Esophagus squamous epithelium (tissue), 5 donors: Measurements from ENCODE around the gene CIZ1. TPM values are rescaled to one million over a fixed set of nuclear protein-coding genes. Genes with fewer than 3 reads are reported as not detected.

Experiments
- DNase-seq: peaks from one replicate; lab custom pipeline; 2025; lab: John Stamatoyannopoulos, UW
- H3K27ac ChIP-seq, 4 donors: fragments of 200-600 bp; sonication (generic); one replicate each; pipeline ENCODE4 v1.5.1; 2016 to 2019; ENCODE audit warnings: mild to moderate bottlenecking in 1 of 4
- H3K27me3 ChIP-seq, 4 donors: fragments of 200-600 bp; sonication (generic); 1 replicate in 3 of 4; 2 replicates in 1 of 4; pipeline versions ENCODE4 v1.5.1 to v1.6.0; 2017 to 2021; ENCODE audit warnings: antibody characterized with exemption in 1 of 4
- H3K36me3 ChIP-seq, 3 donors: fragments of 200-600 bp; sonication (generic); one replicate each; pipeline ENCODE4 v1.5.1; 2016 to 2019
- H3K4me1 ChIP-seq, 3 donors: fragments of 200-600 bp; sonication (generic); one replicate each; pipeline ENCODE4 v1.5.1; 2017 to 2019
- H3K4me3 ChIP-seq, 4 donors: fragments of 200-600 bp; sonication (generic); 1 replicate in 3 of 4; 2 replicates in 1 of 4; pipeline ENCODE4 v1.5.1; 2016 to 2019; ENCODE audit warnings: mild to moderate bottlenecking in 2 of 4, moderate library complexity in 1 of 4
- H3K9me3 ChIP-seq, 3 donors: fragments of 200-600 bp; sonication (generic); one replicate each; pipeline ENCODE4 v1.5.1; 2016 to 2019
- CTCF ChIP-seq, 6 experiments: fragments of 450-650 bp in 4 of 6; fragments of 200-600 bp in 2 of 6; sonication (generic) in 2 of 6; IDR thresholded peaks; one replicate each; pipeline ENCODE4 v1.5.1; 2016 to 2019; ENCODE audit warnings: antibody characterized with exemption in 6 of 6, mild to moderate bottlenecking in 4 of 6, moderate library complexity in 4 of 6
- POLR2A ChIP-seq, 4 donors: fragments of 450-650 bp; IDR thresholded peaks; one replicate each; pipeline ENCODE4 v1.6.1; 2017; ENCODE audit warnings: antibody characterized with exemption in 4 of 4, mild to moderate bottlenecking in 4 of 4, moderate library complexity in 3 of 4
- WGBS, 2 donors: methylation state at CpG; one replicate each; pipeline ENCODE4 v1.1.5; 2018; 5-methylcytosine and 5-hydroxymethylcytosine counted together
- intact Hi-C: fragments of 100-400 bp; cut with DNase I; formaldehyde crosslinking; loops from one replicate; pipeline ENCODE4 v1.15.0; 2022
- total RNA-seq, 4 donors: library from RNA; depleted of rRNA; stranded (reverse); fragments of >200 nt; gene quantifications; one replicate each; pipeline ENCODE4 v1.1.0, GENCODE V29; 2016
- donor health status: DM: yes; HTN: yes; CAD: no.

The CIZ1 gene
- total RNA-seq, 4 donors from 2014 or later: 31.0 to 74.6 (median 43.7) TPM

GRCh38 chr9:128222880-128223670 is 31.7 kb upstream of the CIZ1 start:
- no peaks in the 10 kb centered on the region for H3K27me3 ChIP-seq
- WGBS, 2 donors: 70 to 81% methylated on average over 5 of the region's 13 CpGs

GRCh38 chr9:128222026-128222425 is 30.7 kb upstream of the CIZ1 start:
- intact Hi-C loops: no loop called here
- 81 to 89% methylated on average over 1 to 4 of the region's 10 CpGs for WGBS, 2 donors
- H3K4me3 ChIP-seq: no peak overlapping the region
- no peak for DNase-seq
- TF ChIP-seq CTCF (IDR thresholded peaks at IDR 0.05) (no peak), POLR2A (IDR thresholded peaks at IDR 0.05) (no peak)
- H3K9me3 ChIP-seq: no peaks in the 10 kb centered on the region
- no peaks in the 10 kb centered on the region for H3K27me3 ChIP-seq
- H3K36me3 ChIP-seq: peaks cover 0 to 6% (median 0%) of the 10 kb centered on the region in 3 donors
- no peak overlapping the region for H3K27ac ChIP-seq
- peaks cover 9 to 23% (median 10%) of the 10 kb centered on the region in 3 donors for H3K4me1 ChIP-seq

More at GRCh38 chr9:128222880-128223670, 31.7 kb upstream of the CIZ1 start:
- no peak overlapping the region for H3K27ac ChIP-seq
- peaks cover 0 to 6% (median 0%) of the 10 kb centered on the region in 3 donors for H3K36me3 ChIP-seq
- intact Hi-C loops: no loop called here
- no peak for DNase-seq
- no peak for TF ChIP-seq CTCF (IDR thresholded peaks at IDR 0.05)
- TF ChIP-seq POLR2A (IDR thresholded peaks at IDR 0.05): no peak
- no peaks in the 10 kb centered on the region for H3K9me3 ChIP-seq
- H3K4me3 ChIP-seq: no peak overlapping the region
- peaks cover 6 to 13% (median 6%) of the 10 kb centered on the region in 3 donors for H3K4me1 ChIP-seq

- WGBS, 2 donors: 85 to 87% methylated on average over 8 of the region's 9 CpGs
- Histone ChIP-seq H3K36me3 (peaks cover 0 to 6% (median 0%) of the 10 kb centered on the region in 3 donors), H3K4me3 (no peak overlapping the region), H3K27me3 (no peaks in the 10 kb centered on the region), H3K9me3 (no peaks in the 10 kb centered on the region), H3K27ac (no peak overlapping the region), H3K4me1 (peaks cover 13 to 34% (median 14%) of the 10 kb centered on the region in 3 donors)
- TF ChIP-seq POLR2A (IDR thresholded peaks at IDR 0.05) (no peak), CTCF (IDR thresholded peaks at IDR 0.05) (no peak)
- intact Hi-C loops: no loop called here
- no peak for DNase-seq
Measured at GRCh38 chr9:128219831-128220230, 28.5 kb upstream of the CIZ1 start.

GRCh38 chr9:128218518-128219389 is 27.4 kb upstream of the CIZ1 start:
- DNase-seq: peak; percentile 52
- intact Hi-C loops: no loop called here
- H3K9me3 ChIP-seq: no peaks in the 10 kb centered on the region
- 8 to 13% methylated on average over 32 of the region's 47 CpGs for WGBS, 2 donors
- peak overlapping the region; percentile 7 to 64 (median 58) for H3K27ac ChIP-seq
- peak in 1 of 4 donors; percentile 16 for TF ChIP-seq POLR2A (IDR thresholded peaks at IDR 0.05)
- TF ChIP-seq CTCF (IDR thresholded peaks at IDR 0.05): no peak
- H3K27me3 ChIP-seq: no peaks in the 10 kb centered on the region
- H3K4me1 ChIP-seq: peaks cover 13 to 35% (median 14%) of the 10 kb centered on the region in 3 donors
- H3K36me3 ChIP-seq: peaks cover 0 to 6% (median 0%) of the 10 kb centered on the region in 3 donors
- H3K4me3 ChIP-seq: peak overlapping the region; percentile 24 to 65 (median 36)
